OCI-LY1 (cell line): ENCODE results near the gene UTRN.

Source experiments
- H2AFZ ChIP-seq: fragments of 200-600 bp; sonication (generic), shearing (Covaris generic); 2 replicates; pipeline ENCODE4 v1.6.0; 2014; ENCODE audit warnings: antibody characterized with exemption, mild to moderate bottlenecking, low read length
- H3F3A ChIP-seq: fragments of 200-600 bp; sonication (generic), shearing (Covaris generic); 2 replicates; pipeline ENCODE4 v1.6.0; 2014; ENCODE audit warnings: mild to moderate bottlenecking, antibody characterized with exemption, low read length, moderate library complexity; ENCODE audit not compliant: insufficient read depth
- H3K27ac ChIP-seq: fragments of 200-600 bp; sonication (generic); 2 replicates; pipeline ENCODE4 v1.5.1; 2014; ENCODE audit warnings: low read length, mixed run types, mild to moderate bottlenecking, low read depth; ENCODE audit not compliant: poor library complexity, severe bottlenecking
- H3K27me3 ChIP-seq: fragments of 200-600 bp; sonication (generic); 2 replicates; pipeline ENCODE4 v1.6.0; 2014; ENCODE audit warnings: antibody characterized with exemption, mild to moderate bottlenecking, low read length, moderate library complexity; ENCODE audit not compliant: insufficient read depth
- H3K36me3 ChIP-seq: fragments of 200-600 bp; sonication (generic); 2 replicates; pipeline ENCODE4 v1.6.1; 2014; ENCODE audit warnings: mild to moderate bottlenecking, antibody characterized with exemption, low read length, moderate library complexity, mixed read lengths; ENCODE audit not compliant: insufficient read depth
- H3K4me1 ChIP-seq: fragments of 200-600 bp; sonication (generic); 2 replicates; pipeline ENCODE4 v1.5.1; 2014; ENCODE audit warnings: mild to moderate bottlenecking, low read length, moderate library complexity; ENCODE audit not compliant: insufficient read depth, severe bottlenecking
- H3K4me2 ChIP-seq: fragments of 200-600 bp; sonication (generic), shearing (Covaris generic); 2 replicates; pipeline ENCODE4 v1.6.1; 2014; ENCODE audit warnings: low read length
- H3K4me3 ChIP-seq: fragments of 200-600 bp; sonication (generic); 2 replicates; pipeline ENCODE4 v1.5.1; 2014; ENCODE audit warnings: low read length, low read depth, mild to moderate bottlenecking, mixed read lengths; ENCODE audit not compliant: poor library complexity, severe bottlenecking
- H3K79me2 ChIP-seq: fragments of 200-600 bp; shearing (Covaris generic); 2 replicates; pipeline ENCODE4 v1.6.1; 2016; ENCODE audit warnings: mixed run types, low read length, mixed read lengths; ENCODE audit not compliant: insufficient read depth
- H3K9ac ChIP-seq: fragments of 200-600 bp; sonication (generic), shearing (Covaris generic); 2 replicates; pipeline ENCODE4 v1.6.1; 2014; ENCODE audit warnings: mild to moderate bottlenecking, low read length, mixed read lengths
- H3K9me2 ChIP-seq: fragments of 200-600 bp; sonication (generic), shearing (Covaris generic); 2 replicates; pipeline ENCODE4 v1.6.1; 2014; ENCODE audit warnings: low read depth, mild to moderate bottlenecking, low read length, mixed read lengths
- H3K9me3 ChIP-seq: fragments of 200-600 bp; shearing (Covaris generic); 2 replicates; pipeline ENCODE4 v1.6.1; 2014; ENCODE audit warnings: low read length, mixed read lengths
- H4K20me1 ChIP-seq: fragments of 200-600 bp; sonication (generic), shearing (Covaris generic); 2 replicates; pipeline ENCODE4 v1.6.0; 2016; ENCODE audit warnings: mild to moderate bottlenecking, low read length; ENCODE audit not compliant: insufficient read depth
- CTCF ChIP-seq: fragments of 200-600 bp; sonication (generic), shearing (Covaris generic); IDR thresholded peaks from 2 replicates; pipeline ENCODE4 v1.5.1; 2017; ENCODE audit warnings: mild to moderate bottlenecking, antibody characterized with exemption, low read length, moderate library complexity, mixed read lengths
- EZH2 ChIP-seq: fragments of 200-600 bp; sonication (generic), shearing (Covaris generic); IDR thresholded peaks from 2 replicates; pipeline ENCODE4 v1.8.0; 2017; ENCODE audit warnings: borderline replicate concordance, mixed run types, mild to moderate bottlenecking, antibody characterized with exemption, low read length, moderate library complexity, mixed read lengths

The UTRN gene

DNA sequence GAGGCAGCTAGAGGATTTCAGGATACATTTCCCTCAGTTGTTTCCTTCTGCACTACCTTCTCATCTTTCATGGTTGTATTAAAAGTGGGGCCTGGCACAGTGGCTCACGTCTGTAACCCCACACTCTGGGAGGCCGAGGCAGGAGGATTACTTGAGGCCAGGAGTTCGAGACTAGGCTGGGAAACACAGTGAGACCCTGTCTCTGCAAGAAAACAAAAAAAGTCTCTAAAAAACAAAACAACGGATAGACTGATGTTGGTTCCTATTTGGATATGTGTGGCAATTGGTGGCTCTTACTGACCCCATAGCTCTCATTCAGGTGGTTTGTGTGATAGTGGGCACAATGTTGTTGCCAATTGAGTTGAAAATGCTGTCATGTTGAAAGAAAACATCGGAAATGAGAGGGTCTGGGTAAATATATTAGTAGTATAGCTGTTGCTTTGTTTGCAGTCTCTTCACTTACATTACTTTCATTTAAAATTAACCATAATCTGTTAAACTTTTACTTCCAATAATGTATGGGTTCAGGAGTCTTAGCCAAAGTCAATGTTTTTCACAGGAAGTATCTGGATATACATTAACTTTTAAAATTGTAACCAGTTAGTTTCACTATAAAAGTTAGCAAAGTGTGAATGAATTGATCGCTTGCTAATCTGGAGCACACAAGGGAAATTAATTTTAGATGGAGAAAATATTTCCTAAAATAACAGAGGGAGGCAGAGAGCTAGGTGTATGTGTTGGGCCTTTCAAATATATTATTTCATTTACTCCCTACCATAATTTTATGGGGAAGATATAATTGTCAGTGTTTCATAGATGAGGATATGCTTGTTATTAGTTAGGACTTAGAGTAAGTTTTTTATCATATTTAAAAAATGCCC lies 31.1 kb downstream of the UTRN start:
- H3K9me2 ChIP-seq, result no peaks in the 10 kb centered on the region
- H3K9me3 ChIP-seq, result no peaks in the 10 kb centered on the region
- TF ChIP-seq EZH2 (no peak), CTCF (no peak)
- H3K4me1 ChIP-seq, result no peaks in the 10 kb centered on the region
- H3K9ac ChIP-seq, result no peak overlapping the region
- H2AFZ ChIP-seq, result no peak overlapping the region
- H4K20me1 ChIP-seq, result no peaks in the 10 kb centered on the region
- H3K36me3 ChIP-seq, result no peaks in the 10 kb centered on the region
- H3K4me3 ChIP-seq, result no peak overlapping the region
- no peaks in the 10 kb centered on the region for H3F3A ChIP-seq
- no peak overlapping the region for H3K4me2 ChIP-seq
- no peaks in the 10 kb centered on the region for H3K27me3 ChIP-seq
- H3K79me2 ChIP-seq, result no peaks in the 10 kb centered on the region
- no peak overlapping the region for H3K27ac ChIP-seq

DNA sequence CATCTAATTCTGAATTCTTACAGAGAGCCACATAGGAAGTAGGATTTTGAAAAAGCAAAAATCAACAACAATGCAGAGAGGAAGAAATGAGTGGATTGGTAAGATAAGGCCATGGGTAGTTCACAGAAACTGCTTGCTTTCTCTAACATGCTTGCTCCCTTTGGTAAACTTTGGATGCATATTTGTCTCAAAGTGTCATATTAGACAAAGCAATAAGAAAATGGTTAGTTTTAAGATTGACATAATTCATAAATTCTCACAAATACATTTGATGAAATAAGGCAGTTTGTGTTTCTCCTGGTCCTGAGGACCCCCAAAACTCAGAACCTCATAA lies 31.7 kb downstream of the UTRN start:
- Histone ChIP-seq H3K9me3 (no peaks in the 10 kb centered on the region), H3K79me2 (no peaks in the 10 kb centered on the region), H3F3A (no peaks in the 10 kb centered on the region), H3K9me2 (no peaks in the 10 kb centered on the region), H3K27ac (no peak overlapping the region), H3K4me3 (no peak overlapping the region), H3K9ac (no peak overlapping the region), H3K4me2 (no peak overlapping the region), H2AFZ (no peak overlapping the region), H3K36me3 (no peaks in the 10 kb centered on the region), H3K4me1 (no peaks in the 10 kb centered on the region), H3K27me3 (no peaks in the 10 kb centered on the region), H4K20me1 (no peaks in the 10 kb centered on the region)
- TF ChIP-seq CTCF (no peak), EZH2 (no peak)

- Histone ChIP-seq H4K20me1 (no peaks in the 10 kb centered on the region), H3K36me3 (no peaks in the 10 kb centered on the region), H3K9me3 (no peaks in the 10 kb centered on the region), H2AFZ (no peak overlapping the region), H3K4me3 (no peak overlapping the region), H3K9ac (no peak overlapping the region), H3F3A (no peaks in the 10 kb centered on the region), H3K4me2 (no peak overlapping the region), H3K27ac (no peak overlapping the region), H3K27me3 (no peaks in the 10 kb centered on the region), H3K9me2 (no peaks in the 10 kb centered on the region), H3K4me1 (no peaks in the 10 kb centered on the region), H3K79me2 (no peaks in the 10 kb centered on the region)
- TF ChIP-seq CTCF (no peak), EZH2 (no peak)
These were observed 32.6 kb downstream of the UTRN start for GRCh38 chr6:144317736-144318135.
